ENCODE measurements around the gene MRPS10.

- TF ChIP-seq CTCF (IDR thresholded peaks at IDR 0.05) (no peak), POLR2A (IDR thresholded peaks at IDR 0.05) (no peak), POLR2AphosphoS5 (IDR thresholded peaks at IDR 0.05) (no peak)
Measured at GRCh38 chr6:42264162-42264851, 46.6 kb upstream of the MRPS10 start.
